ENCODE measurements around the gene FHIT.
A peak's percentile ranks its signal among the peaks of the same experiment; 100 is the strongest.

Gene FHIT

GRCh38 chr3:59876533-59877062 lies 1374.7 kb downstream of the FHIT start:
- no peak for DNase-seq (ENCODE audit: low read depth)

- no peak for DNase-seq (ENCODE audit: low read depth)
Observed at GRCh38 chr3:59873576-59874230, 1377.5 kb downstream of the FHIT start.

GRCh38 chr3:59872128-59872527 lies 1379.1 kb downstream of the FHIT start:
- peak; percentile 18 for DNase-seq (ENCODE audit: low read depth)

GRCh38 chr3:59867185-59868002 lies 1383.9 kb downstream of the FHIT start:
- no peak for DNase-seq (ENCODE audit: low read depth)

GRCh38 chr3:59866076-59866475 lies 1385.2 kb downstream of the FHIT start:
- peak; percentile 65 for DNase-seq (ENCODE audit: low read depth)

GRCh38 chr3:59865351-59865750 lies 1385.9 kb downstream of the FHIT start:
- DNase-seq (ENCODE audit: low read depth) = no peak

GRCh38 chr3:59862686-59863085 lies 1388.6 kb downstream of the FHIT start:
- peak; percentile 75 for DNase-seq (ENCODE audit: low read depth)

- DNase-seq (ENCODE audit: low read depth) = peak; percentile 83
Observed at GRCh38 chr3:59857589-59858346, 1393.5 kb downstream of the FHIT start.

- DNase-seq (ENCODE audit: low read depth) = no peak
Observed at GRCh38 chr3:59856934-59857460, 1394.3 kb downstream of the FHIT start.

GRCh38 chr3:59854061-59854709 lies 1397.1 kb downstream of the FHIT start:
- no peak for DNase-seq (ENCODE audit: low read depth)

- no peak for DNase-seq (ENCODE audit: low read depth)
Observed at GRCh38 chr3:59850417-59850816, 1400.8 kb downstream of the FHIT start.

- no peak for DNase-seq (ENCODE audit: low read depth)
Observed at GRCh38 chr3:59845386-59845785, 1405.9 kb downstream of the FHIT start.

GRCh38 chr3:59843821-59844220 lies 1407.4 kb downstream of the FHIT start:
- no peak for DNase-seq (ENCODE audit: low read depth)

- DNase-seq (ENCODE audit: low read depth) = no peak
Observed at GRCh38 chr3:59839810-59840515, 1411.3 kb downstream of the FHIT start.

GRCh38 chr3:59839283-59839682 lies 1412.0 kb downstream of the FHIT start:
- peak; percentile 65 for DNase-seq (ENCODE audit: low read depth)

GRCh38 chr3:59836531-59836930 lies 1414.7 kb downstream of the FHIT start:
- no peak for DNase-seq (ENCODE audit: low read depth)

- no peak for DNase-seq (ENCODE audit: low read depth)
Observed at GRCh38 chr3:59832702-59833101, 1418.5 kb downstream of the FHIT start.

GRCh38 chr3:59832241-59832640 lies 1419.0 kb downstream of the FHIT start:
- no peak for DNase-seq (ENCODE audit: low read depth)

GRCh38 chr3:59831394-59831793 lies 1419.9 kb downstream of the FHIT start:
- no peak for DNase-seq (ENCODE audit: low read depth)

GRCh38 chr3:59829527-59829926 lies 1421.7 kb downstream of the FHIT start:
- DNase-seq (ENCODE audit: low read depth) = no peak

GRCh38 chr3:59824876-59825275 lies 1426.4 kb downstream of the FHIT start:
- no peak for DNase-seq (ENCODE audit: low read depth)

All from EH (cell line).